Dendritic cell treated with granulocyte-macrophage colony-stimulating factor and Interleukin-4, amounts not matched to agents 40 ng/mL and 50 ng/mL, for 4 days (primary cell): ENCODE measurements around the gene C22orf31.
"Not testable (repeated sequence)": the region's sequence is repeated elsewhere in the genome, so short reads cannot be mapped to it uniquely, and the experiment has no call there.

ENCODE experiments used
- H3K27ac Mint-ChIP-seq: one replicate; pipeline ENCODE4 v1.8.0; 2022; ENCODE audit warnings: mild to moderate bottlenecking, mixed read lengths
- H3K27me3 Mint-ChIP-seq: one replicate; pipeline ENCODE4 v1.8.0; 2022; ENCODE audit warnings: mild to moderate bottlenecking, mixed read lengths
- H3K36me3 Mint-ChIP-seq: one replicate; pipeline ENCODE4 v1.8.0; 2022; ENCODE audit warnings: low read depth, mixed read lengths
- H3K4me1 Mint-ChIP-seq: one replicate; pipeline ENCODE4 v1.8.0; 2022; ENCODE audit warnings: low read depth, mixed read lengths
- H3K4me3 Mint-ChIP-seq: one replicate; pipeline ENCODE4 v1.8.0; 2022; ENCODE audit warnings: mild to moderate bottlenecking, moderate library complexity, mixed read lengths
- H3K9me3 Mint-ChIP-seq: one replicate; pipeline ENCODE4 v1.8.0; 2022; ENCODE audit warnings: mixed read lengths
- intact Hi-C: fragments of 100-400 bp; cut with micrococcal nuclease; formaldehyde crosslinking; loops from one replicate; pipeline ENCODE4 v1.15.0; 2022

Gene C22orf31

DNA sequence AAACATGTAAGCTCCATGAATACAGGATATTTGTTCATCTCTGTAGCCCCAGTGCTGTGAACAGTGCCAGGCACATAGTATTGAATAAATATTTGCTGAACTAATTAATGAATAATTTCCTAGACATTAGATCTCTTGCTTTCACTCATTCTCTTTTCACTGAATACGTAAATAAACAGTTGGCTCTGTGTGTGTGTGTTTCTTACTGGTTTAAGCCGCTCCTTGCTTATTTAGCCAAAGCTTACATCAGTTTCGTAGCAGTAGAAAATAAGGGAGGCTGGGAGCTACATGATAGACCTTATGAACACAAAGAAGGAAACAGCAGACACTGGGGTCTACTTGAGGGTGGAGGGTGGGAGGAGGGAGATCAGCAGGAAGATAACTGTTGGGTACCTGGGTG lies 28.4 kb upstream of the C22orf31 start:
- Mint-ChIP-seq H3K27me3 (peaks cover 25% of the 10 kb centered on the region), H3K9me3 (no peaks in the 10 kb centered on the region), H3K4me3 (no peak overlapping the region), H3K36me3 (no peaks in the 10 kb centered on the region), H3K4me1 (peaks cover 8% of the 10 kb centered on the region), H3K27ac (no peak overlapping the region)
- intact Hi-C loops = no loop called here

DNA sequence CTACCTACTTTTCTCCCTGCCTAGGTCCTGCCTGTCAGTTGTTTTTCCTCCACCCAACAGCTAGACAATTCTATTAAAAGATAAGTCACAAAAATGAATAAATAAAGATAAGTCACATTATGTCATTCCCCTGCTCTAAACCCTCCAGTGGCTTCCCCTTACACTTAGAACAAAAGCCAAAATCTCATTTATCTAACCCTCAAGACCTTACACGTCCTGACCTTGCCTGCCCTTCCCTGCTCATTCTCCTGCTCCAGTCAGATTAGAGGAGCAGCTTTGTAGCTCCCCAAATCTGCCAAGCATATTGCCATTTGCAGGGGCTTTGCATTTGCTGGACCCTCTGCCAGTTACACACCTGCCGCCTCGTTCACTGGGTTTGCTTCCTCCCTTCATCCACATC lies 27.9 kb upstream of the C22orf31 start:
- Mint-ChIP-seq H3K9me3 (no peaks in the 10 kb centered on the region), H3K36me3 (no peaks in the 10 kb centered on the region), H3K4me1 (peaks cover 8% of the 10 kb centered on the region), H3K27ac (no peak overlapping the region), H3K27me3 (peaks cover 22% of the 10 kb centered on the region), H3K4me3 (no peak overlapping the region)
- intact Hi-C loops = no loop called here

DNA sequence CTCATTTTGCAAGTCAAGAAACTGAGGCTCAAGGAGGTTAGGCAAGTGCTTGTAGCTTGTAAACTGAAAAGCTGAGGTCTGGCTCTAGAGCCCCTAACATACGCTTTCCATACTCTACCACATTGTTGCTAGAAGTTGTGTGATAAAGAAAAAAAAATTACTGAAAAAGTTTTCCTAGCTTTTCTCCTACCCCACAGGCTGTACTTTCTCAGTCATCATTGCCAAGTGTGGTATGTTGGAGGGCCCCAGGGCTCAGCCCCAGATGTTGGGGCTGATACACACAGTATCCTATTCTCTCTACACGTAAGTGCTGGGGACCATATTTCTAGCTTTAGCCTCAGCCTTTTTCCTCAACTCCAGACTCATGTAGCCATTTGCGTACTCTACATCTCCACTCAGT lies 27.2 kb upstream of the C22orf31 start:
- no peaks in the 10 kb centered on the region for H3K36me3 Mint-ChIP-seq
- no peak overlapping the region for H3K27ac Mint-ChIP-seq
- no peak overlapping the region for H3K4me3 Mint-ChIP-seq
- H3K4me1 Mint-ChIP-seq = peaks cover 13% of the 10 kb centered on the region
- intact Hi-C loops = no loop called here
- peaks cover 19% of the 10 kb centered on the region for H3K27me3 Mint-ChIP-seq
- H3K9me3 Mint-ChIP-seq = no peaks in the 10 kb centered on the region

DNA sequence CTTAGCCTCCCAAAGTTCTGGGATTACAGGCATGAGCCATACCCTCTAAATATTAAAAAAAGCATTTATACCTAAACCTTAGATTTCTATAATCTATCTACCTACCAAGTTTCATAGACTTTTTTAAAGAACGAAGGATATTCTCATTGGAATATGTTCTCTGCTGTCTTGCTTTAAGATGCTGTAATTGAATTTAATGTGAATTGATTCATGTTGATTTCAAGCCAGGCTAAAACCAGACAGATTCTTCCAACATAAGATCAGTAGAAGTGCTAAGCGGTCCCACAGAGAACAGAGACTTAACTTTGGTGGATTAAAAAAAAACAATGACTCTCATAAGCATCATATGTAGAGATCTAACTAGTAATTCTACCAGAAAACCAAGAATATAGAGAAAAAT lies 25.4 kb upstream of the C22orf31 start:
- H3K27me3 Mint-ChIP-seq = peaks cover 18% of the 10 kb centered on the region
- no peak overlapping the region for H3K27ac Mint-ChIP-seq
- no peaks in the 10 kb centered on the region for H3K36me3 Mint-ChIP-seq
- H3K4me3 Mint-ChIP-seq = no peak overlapping the region
- intact Hi-C loops = no loop called here
- H3K4me1 Mint-ChIP-seq = peaks cover 16% of the 10 kb centered on the region
- no peaks in the 10 kb centered on the region for H3K9me3 Mint-ChIP-seq

DNA sequence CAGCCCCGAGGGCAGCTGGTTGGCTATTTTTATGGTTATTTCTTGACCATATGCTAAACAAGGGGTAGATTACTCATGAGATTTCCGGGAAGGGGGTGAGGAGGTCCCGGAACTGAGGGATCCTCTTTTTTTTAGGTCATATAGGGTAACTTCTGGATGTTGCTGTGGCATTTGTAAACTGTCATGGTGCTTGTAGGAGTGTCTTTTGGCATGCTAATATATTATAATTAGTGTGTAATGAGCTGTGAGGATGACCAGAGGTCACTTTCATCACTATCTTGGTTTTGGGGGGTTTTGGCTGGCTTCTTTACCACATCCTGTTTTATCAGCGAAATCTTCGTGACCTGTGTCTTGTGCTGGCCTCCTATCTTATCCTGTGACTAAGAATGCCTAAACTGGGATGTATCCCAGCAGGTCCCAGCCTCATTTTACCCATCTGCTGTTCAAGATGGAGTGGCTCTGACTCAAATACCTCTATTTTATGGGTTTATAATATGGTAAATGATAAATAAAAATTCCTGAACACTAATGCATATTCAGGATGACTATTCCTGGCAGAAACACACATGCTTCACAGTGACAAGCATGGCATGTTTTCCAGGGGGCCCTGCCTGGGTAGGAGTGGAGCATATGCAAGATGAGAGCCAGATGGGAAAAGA lies 22.4 kb upstream of the C22orf31 start:
- no peaks in the 10 kb centered on the region for H3K9me3 Mint-ChIP-seq
- peaks cover 11% of the 10 kb centered on the region for H3K4me1 Mint-ChIP-seq
- H3K27me3 Mint-ChIP-seq = peaks cover 5% of the 10 kb centered on the region
- H3K4me3 Mint-ChIP-seq = no peak overlapping the region
- no peaks in the 10 kb centered on the region for H3K36me3 Mint-ChIP-seq
- H3K27ac Mint-ChIP-seq = no peak overlapping the region
- intact Hi-C loops = no loop called here

DNA sequence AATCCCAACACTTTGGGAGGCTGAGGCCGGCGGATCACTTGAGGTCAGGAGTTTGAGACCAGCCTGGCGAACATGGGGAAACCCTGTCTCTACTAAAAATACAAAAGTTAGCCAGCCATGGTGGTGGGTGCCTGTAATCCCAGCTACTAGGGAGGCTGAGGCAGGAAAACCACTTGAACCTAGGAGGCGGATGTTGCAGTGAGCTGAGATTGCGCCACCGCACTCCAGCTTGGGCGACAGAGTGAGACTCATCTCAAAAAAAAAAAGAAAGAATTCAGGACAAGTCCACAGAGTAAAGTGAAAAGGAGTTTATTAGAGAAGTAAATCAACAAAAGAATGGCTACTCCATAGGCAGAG lies 21.9 kb upstream of the C22orf31 start:
- intact Hi-C loops, H3K36me3 Mint-ChIP-seq, H3K27ac Mint-ChIP-seq, H3K9me3 Mint-ChIP-seq, H3K4me3 Mint-ChIP-seq, H3K27me3 Mint-ChIP-seq: not testable (repeated sequence)
- H3K4me1 Mint-ChIP-seq = peaks cover 11% of the 10 kb centered on the region

DNA sequence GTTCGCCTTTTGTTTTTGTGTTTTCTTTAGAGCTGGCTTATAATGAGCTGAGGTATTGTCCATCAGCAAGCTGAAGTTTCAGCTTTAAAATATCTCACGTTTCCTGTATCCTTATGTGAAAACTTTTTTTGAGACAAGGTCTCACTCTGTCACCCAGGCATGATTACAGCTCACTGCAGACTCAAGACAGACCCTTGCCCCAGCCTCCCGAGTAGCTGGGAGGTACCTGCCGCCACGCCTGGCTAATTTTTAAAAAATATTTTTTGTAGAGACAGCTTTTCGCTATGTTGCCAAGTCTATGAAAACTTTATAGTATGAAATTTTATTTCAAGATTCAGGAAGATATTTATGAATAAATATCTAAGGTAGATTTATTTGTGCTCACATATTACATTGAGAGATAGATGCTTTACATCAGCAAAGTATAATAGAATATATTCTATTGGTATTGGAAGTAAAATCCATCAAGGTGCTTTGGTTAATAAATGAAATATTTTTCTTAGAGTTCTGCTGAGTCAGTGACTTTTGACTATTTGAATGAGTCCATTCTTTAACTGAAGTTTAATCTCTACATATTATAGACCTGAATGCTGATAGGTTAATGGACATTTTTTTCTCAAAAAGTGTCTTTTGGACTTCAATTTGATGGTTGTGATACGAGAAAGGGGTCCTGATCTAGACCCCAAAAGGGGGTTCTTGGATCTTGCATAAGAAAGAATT lies 21.4 kb upstream of the C22orf31 start:
- H3K4me3 Mint-ChIP-seq = no peak overlapping the region
- H3K36me3 Mint-ChIP-seq = no peaks in the 10 kb centered on the region
- no peaks in the 10 kb centered on the region for H3K9me3 Mint-ChIP-seq
- H3K27me3 Mint-ChIP-seq = peaks cover 2% of the 10 kb centered on the region
- H3K4me1 Mint-ChIP-seq = peaks cover 11% of the 10 kb centered on the region
- intact Hi-C loops = no loop called here
- H3K27ac Mint-ChIP-seq = no peak overlapping the region

DNA sequence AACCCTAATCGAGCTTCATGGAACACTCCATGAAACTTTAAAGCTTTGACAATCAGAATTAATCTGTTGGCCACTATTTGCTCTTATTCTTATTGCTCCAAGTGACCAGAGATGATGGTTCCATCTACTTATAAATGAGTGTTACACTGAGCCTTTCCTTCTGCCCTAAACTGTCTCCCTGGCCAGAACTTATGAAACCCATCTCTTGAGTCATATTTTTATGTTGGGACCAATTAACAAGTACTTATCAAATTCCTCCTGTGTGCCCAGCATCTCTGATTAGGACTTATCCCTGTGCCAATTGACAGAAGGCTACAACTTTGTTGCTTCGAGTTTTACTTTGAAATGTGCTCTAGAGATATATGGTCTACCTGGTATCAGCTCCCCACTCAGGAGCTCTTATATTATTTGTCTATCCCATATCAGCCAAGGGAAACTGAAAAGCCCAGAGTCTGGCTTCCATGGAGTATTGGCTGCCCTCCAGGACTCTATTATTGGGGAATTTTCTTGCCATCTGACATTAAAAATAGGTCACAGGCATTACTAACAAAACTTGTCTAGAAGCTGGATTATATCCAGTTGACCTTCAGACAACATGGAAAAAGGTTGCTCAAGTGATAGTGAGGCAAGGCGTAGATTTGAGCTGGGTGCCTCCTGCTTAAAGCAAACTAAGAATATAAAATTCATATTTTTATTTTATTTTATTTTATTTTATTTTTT lies 20.0 kb upstream of the C22orf31 start:
- intact Hi-C loops = no loop called here
- H3K36me3 Mint-ChIP-seq = no peaks in the 10 kb centered on the region
- H3K4me3 Mint-ChIP-seq = no peak overlapping the region
- peaks cover 11% of the 10 kb centered on the region for H3K4me1 Mint-ChIP-seq
- peaks cover 3% of the 10 kb centered on the region for H3K27me3 Mint-ChIP-seq
- no peaks in the 10 kb centered on the region for H3K9me3 Mint-ChIP-seq
- no peak overlapping the region for H3K27ac Mint-ChIP-seq

DNA sequence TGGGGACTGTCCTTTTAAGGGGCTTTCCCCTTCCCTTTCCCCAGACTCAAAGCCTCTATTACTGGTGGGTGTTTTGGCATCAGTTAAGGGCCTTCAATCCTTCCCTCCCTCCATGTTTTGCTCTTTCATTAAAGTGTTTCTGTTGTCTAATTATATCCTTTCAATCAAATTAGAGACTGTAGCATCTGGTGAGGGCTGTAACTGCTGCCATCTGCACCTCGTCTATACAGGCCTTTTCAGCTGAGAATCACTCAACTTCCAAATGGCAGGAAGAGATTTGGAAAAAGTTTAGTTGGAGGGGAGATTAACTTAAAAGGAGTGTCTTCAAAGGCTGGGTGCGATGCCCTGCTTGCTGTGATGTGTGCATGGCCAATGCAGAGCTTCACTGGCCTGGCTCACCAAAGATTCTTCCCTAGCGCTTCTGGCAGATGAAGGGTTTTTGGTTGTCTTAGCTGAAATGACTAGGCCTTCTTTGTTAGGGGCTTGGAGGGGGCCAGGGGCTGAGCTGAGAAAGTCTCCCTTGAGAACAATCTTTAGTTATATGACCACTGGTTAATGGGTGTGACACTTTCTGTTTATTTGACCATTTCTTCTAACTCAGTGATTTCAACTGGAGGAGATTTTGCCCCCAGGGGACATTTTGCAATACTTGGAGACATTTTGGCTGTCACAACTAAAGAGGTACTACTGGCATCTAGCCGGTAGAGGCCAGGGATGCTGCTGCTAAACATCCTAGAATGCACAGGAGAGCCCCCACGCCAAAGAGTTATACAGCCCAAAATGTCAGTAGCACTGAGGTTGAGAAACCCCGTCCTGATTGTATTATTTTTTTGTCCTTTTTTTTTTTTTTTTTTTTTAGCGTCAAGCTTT lies 18.7 kb upstream of the C22orf31 start:
- H3K36me3 Mint-ChIP-seq = no peaks in the 10 kb centered on the region
- intact Hi-C loops = no loop called here
- no peak overlapping the region for H3K4me3 Mint-ChIP-seq
- H3K9me3 Mint-ChIP-seq = no peaks in the 10 kb centered on the region
- H3K4me1 Mint-ChIP-seq = peaks cover 11% of the 10 kb centered on the region
- no peak overlapping the region for H3K27ac Mint-ChIP-seq
- peaks cover 14% of the 10 kb centered on the region for H3K27me3 Mint-ChIP-seq

DNA sequence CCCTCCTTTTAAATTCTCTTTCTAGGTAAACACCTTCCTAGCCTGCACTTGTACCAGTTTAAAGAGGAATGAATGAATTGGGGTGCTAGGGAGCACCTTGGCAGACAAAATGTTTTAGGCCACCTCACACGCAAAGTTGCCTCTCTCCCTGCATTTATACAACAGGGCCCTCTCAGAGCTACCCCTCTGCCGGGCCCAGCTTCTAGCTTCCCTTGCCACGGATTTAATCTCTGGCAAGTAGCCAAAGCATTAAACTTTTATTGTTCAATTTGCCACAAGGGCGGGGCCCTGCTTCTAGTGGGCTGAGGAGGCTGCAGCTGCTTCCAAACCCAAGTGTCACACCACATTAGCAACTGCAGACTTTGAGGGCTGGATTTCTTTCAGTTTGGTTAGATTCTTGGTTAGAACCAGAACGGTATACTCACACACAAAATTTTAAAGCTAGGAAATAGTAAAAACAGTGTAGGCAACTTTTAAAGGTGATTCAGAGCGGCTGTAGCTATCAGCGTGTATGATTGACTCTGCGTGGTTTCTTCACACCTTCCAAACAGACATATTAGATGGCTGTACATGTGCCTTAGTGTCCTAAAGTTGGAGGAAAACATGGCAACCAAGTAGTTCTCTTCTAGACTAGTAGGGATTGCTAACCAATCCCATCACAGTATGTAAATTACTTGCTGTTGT lies 17.7 kb upstream of the C22orf31 start:
- Mint-ChIP-seq H3K27ac (no peak overlapping the region), H3K4me1 (peaks cover 11% of the 10 kb centered on the region)
- intact Hi-C loops = no loop called here

DNA sequence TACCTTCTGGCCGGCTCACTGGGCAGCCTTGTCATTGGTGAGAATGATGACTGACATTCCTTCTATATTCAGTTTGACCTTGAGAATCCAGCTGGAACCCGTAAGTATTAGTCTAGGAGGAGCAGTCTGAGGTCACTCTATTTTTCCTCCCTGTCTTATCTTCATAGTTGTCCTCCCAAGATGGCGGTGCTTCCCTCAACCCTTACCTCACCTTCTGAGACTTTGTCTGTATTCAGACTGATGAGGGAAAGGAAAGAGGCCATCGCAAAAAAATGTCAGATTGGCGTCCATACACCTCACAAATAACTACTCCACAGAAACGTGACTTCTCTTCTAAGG lies 17.2 kb upstream of the C22orf31 start:
- no peaks in the 10 kb centered on the region for H3K9me3 Mint-ChIP-seq
- H3K4me3 Mint-ChIP-seq = no peak overlapping the region
- peaks cover 11% of the 10 kb centered on the region for H3K4me1 Mint-ChIP-seq
- H3K27ac Mint-ChIP-seq = no peak overlapping the region
- intact Hi-C loops = no loop called here
- no peaks in the 10 kb centered on the region for H3K36me3 Mint-ChIP-seq
- H3K27me3 Mint-ChIP-seq = peaks cover 27% of the 10 kb centered on the region

More for the DNA sequence above, 17.7 kb upstream of the C22orf31 start:
- Mint-ChIP-seq H3K36me3 (no peaks in the 10 kb centered on the region), H3K9me3 (no peaks in the 10 kb centered on the region), H3K4me3 (no peak overlapping the region), H3K27me3 (peaks cover 22% of the 10 kb centered on the region)

DNA sequence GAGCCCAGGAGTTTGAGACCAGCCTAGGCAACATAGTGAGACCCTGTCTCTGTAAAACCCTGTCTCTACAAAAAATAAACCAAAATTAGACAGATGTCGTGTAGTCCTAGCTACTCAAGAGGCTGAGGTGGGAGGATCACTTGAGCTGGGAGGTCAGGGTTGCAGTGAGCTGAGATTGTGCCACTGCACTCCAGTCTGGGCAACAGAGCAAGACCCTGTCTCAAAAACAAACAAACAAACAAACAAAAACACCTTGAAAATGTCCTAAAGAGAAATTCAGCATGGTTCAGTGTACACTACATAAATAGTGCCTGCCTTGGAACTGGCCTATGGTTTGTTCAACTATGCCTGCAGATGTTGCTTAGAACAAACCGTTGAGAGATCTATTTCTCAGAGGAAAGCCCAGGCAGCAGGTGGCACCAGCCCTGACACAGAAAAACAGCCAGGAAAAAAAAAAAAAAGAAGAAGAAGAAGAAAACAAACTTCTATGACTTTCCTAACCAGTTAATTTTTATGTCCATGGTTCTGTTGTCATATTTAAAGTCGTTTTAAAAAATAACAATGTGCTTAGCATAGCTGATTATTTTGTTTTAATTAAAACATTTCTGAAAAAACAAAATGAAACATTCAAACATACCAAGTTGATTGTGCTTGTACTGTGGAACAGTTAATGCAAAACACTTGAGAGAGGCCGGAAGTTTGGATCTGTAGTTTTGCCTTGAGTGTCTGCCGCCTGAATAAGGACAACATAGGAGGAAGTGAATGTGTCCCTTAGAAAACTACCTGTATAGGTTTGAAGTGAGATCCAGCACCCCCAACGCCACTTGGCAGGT lies 16.6 kb upstream of the C22orf31 start:
- no peaks in the 10 kb centered on the region for H3K36me3 Mint-ChIP-seq
- H3K4me1 Mint-ChIP-seq = peaks cover 10% of the 10 kb centered on the region
- intact Hi-C loops = no loop called here
- no peak overlapping the region for H3K27ac Mint-ChIP-seq
- H3K4me3 Mint-ChIP-seq = no peak overlapping the region
- no peaks in the 10 kb centered on the region for H3K9me3 Mint-ChIP-seq
- H3K27me3 Mint-ChIP-seq = peaks cover 33% of the 10 kb centered on the region

DNA sequence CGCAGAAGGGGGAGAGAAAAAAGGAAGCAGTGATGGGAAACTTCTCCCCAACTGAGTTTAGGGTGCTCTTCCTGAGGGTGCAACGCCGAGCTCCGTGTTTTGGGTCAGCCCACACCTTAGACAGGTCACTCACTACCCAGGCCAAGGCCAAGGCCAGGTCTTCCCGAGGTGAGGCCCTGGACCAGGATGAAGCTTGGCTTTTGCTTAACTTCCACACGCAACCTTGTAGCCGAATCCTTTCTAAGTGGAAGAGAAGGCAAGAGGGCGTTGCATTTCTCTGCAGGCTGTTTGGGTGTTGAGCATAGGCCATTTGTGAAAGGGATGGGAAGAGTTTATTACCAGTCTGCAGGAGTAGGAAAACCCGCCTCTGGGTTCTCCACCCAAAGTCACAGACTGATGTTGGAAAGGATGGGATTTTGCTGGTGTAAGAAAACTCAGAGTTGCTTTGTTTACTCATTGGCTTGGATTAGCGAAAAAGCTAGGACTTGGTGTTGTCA lies 12.7 kb upstream of the C22orf31 start:
- peak overlapping the region; percentile 72 for H3K4me3 Mint-ChIP-seq
- peaks cover 30% of the 10 kb centered on the region for H3K4me1 Mint-ChIP-seq
- no peaks in the 10 kb centered on the region for H3K9me3 Mint-ChIP-seq
- peak overlapping the region; percentile 57 for H3K27ac Mint-ChIP-seq
- no peaks in the 10 kb centered on the region for H3K36me3 Mint-ChIP-seq
- peaks cover 68% of the 10 kb centered on the region for H3K27me3 Mint-ChIP-seq
- intact Hi-C loops = loop anchor here (5.0 kb wide), 1 partner anchor 78 kb away; no protein-coding TSS in a partner anchor
